Measurements from ENCODE around the gene RICTOR. TPM values are rescaled to one million over a fixed set of nuclear protein-coding genes. Genes with fewer than 3 reads are reported as not detected.
A peak's percentile ranks its signal among the peaks of the same experiment; 100 is the strongest.

RICTOR gene
- total and polyA plus RNA-seq, 10 donors = 6.3 to 70.9 (median 58.5) TPM

DNA sequence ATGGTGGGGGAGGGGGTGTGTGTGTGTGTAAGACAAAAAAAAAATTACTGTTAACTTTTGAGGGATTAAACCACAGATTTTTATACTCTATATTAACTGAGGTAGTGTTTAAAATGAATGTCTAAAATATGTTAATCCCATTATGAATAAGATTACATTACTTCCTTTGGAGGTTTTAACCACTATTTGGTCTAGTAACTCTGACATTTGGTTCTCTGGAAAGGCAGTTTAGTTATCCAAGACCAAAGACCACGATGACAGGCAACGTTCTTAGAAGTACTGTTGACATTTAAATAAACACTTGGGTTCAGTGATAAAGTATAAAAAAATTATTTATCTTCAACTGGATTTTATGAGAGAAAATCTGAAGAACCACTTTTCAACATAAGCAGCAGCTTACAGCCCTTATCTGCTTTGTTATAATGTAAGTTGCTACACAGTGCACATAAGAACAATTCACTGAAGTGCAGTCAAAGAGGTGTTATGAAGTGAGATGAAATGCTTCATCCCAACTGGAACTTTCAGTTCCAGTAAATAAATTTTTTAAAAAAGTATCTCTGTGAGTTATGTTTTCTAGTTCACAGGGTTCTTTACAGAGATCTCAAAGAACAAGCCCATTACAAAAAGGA is 133.9 kb downstream of the RICTOR start:
- Histone ChIP-seq H3K4me1 (no peaks in the 10 kb centered on the region), H3K27me3 (replicated peaks in 1 of 7) (no peaks in the 10 kb centered on the region), H3K9me3 (no peaks in the 10 kb centered on the region), H3K4me3 (no peak overlapping the region), H3K36me3 (peaks cover 0 to 97% (median 56%) of the 10 kb centered on the region in 6 donors), H3K27ac (no peak overlapping the region)
- WGBS, 5 donors = 69 to 81% (median 72%) methylated on average over 2 of the region's 2 CpGs
- DNase-seq = no peak
- intact Hi-C loops (cut with DNase I; ENCODE audit: low total_unique reads) = no loop called here
- TF ChIP-seq POLR2A (IDR thresholded peaks at IDR 0.05) (no peak), POLR2AphosphoS5 (IDR thresholded peaks at IDR 0.05) (no peak)
- TF ChIP-seq, protein P1, sequence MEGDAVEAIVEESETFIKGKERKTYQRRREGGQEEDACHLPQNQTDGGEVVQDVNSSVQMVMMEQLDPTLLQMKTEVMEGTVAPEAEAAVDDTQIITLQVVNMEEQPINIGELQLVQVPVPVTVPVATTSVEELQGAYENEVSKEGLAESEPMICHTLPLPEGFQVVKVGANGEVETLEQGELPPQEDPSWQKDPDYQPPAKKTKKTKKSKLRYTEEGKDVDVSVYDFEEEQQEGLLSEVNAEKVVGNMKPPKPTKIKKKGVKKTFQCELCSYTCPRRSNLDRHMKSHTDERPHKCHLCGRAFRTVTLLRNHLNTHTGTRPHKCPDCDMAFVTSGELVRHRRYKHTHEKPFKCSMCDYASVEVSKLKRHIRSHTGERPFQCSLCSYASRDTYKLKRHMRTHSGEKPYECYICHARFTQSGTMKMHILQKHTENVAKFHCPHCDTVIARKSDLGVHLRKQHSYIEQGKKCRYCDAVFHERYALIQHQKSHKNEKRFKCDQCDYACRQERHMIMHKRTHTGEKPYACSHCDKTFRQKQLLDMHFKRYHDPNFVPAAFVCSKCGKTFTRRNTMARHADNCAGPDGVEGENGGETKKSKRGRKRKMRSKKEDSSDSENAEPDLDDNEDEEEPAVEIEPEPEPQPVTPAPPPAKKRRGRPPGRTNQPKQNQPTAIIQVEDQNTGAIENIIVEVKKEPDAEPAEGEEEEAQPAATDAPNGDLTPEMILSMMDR (IDR thresholded peaks at IDR 0.05 in 8 of 11, conservative IDR thresholded peaks at IDR 0.05 in 3 of 11) = no peak

DNA sequence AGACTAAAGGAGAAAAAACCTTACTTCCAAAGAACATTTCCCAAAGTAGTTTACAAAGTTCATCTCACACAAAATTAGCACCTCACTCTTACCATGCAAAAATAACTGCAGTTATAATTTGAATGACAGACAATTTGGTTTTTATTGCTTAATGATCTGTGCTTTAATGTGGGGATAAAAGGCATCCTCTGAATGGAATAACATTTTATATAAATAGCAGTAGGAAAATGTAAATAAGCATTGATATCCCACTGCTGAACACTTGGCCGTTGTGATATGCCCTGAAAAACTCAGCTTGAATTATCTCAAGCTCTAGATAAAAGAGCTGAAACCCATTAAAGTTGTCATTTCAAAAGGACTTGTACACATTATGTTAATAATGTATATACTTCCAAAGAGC is 135.2 kb downstream of the RICTOR start:
- Histone ChIP-seq H3K9me3 (no peaks in the 10 kb centered on the region), H3K4me3 (no peak overlapping the region), H3K27me3 (replicated peaks in 1 of 7) (no peaks in the 10 kb centered on the region), H3K27ac (no peak overlapping the region), H3K4me1 (no peaks in the 10 kb centered on the region), H3K36me3 (peaks cover 0 to 96% (median 46%) of the 10 kb centered on the region in 6 donors)
- intact Hi-C loops (cut with DNase I; ENCODE audit: low total_unique reads) = no loop called here
- TF ChIP-seq POLR2A (IDR thresholded peaks at IDR 0.05) (no peak), POLR2AphosphoS5 (IDR thresholded peaks at IDR 0.05) (no peak)
- TF ChIP-seq, protein P1 (IDR thresholded peaks at IDR 0.05 in 8 of 11, conservative IDR thresholded peaks at IDR 0.05 in 3 of 11) = no peak
- 83 to 95% (median 91%) methylated on average over 1 of the region's 1 CpG for WGBS, 5 donors
- no peak for DNase-seq

GRCh38 chr5:38938424-38938823 is 135.8 kb downstream of the RICTOR start:
- intact Hi-C loops (cut with DNase I; ENCODE audit: low total_unique reads) = no loop called here
- Histone ChIP-seq H3K4me1 (no peaks in the 10 kb centered on the region), H3K4me3 (no peak overlapping the region), H3K27me3 (replicated peaks in 1 of 7) (no peaks in the 10 kb centered on the region), H3K27ac (no peak overlapping the region), H3K9me3 (no peaks in the 10 kb centered on the region), H3K36me3 (peaks cover 0 to 93% (median 42%) of the 10 kb centered on the region in 6 donors)
- WGBS, 5 donors = 88 to 98% (median 97%) methylated on average over 1 of the region's 1 CpG
- DNase-seq = no peak
- TF ChIP-seq POLR2AphosphoS5 (IDR thresholded peaks at IDR 0.05) (no peak), POLR2A (IDR thresholded peaks at IDR 0.05) (no peak)
- TF ChIP-seq, protein P1 (IDR thresholded peaks at IDR 0.05 in 8 of 11, conservative IDR thresholded peaks at IDR 0.05 in 3 of 11) = no peak

GRCh38 chr5:38936269-38936668 is 137.9 kb downstream of the RICTOR start:
- Histone ChIP-seq H3K27me3 (replicated peaks in 1 of 7) (no peaks in the 10 kb centered on the region), H3K27ac (no peak overlapping the region), H3K9me3 (no peaks in the 10 kb centered on the region), H3K4me3 (no peak overlapping the region), H3K4me1 (no peaks in the 10 kb centered on the region), H3K36me3 (peaks cover 0 to 90% (median 26%) of the 10 kb centered on the region in 6 donors)
- WGBS, 5 donors = 92 to 96% (median 95%) methylated on average over 6 of the region's 6 CpGs
- intact Hi-C loops (cut with DNase I; ENCODE audit: low total_unique reads) = no loop called here
- no peak for DNase-seq
- TF ChIP-seq, protein P1 (IDR thresholded peaks at IDR 0.05 in 8 of 11, conservative IDR thresholded peaks at IDR 0.05 in 3 of 11) = no peak
- no peak for TF ChIP-seq POLR2A (IDR thresholded peaks at IDR 0.05)
- TF ChIP-seq POLR2AphosphoS5 (IDR thresholded peaks at IDR 0.05) = peak in 1 of 3 donors; percentile 38

Data from spleen (tissue), 11 donors.